Measurements from ENCODE around the gene UTP11. TPM values are rescaled to one million over a fixed set of nuclear protein-coding genes. Genes with fewer than 3 reads are reported as not detected.

UTP11 gene
- total RNA-seq, 1 donor from 2014 or later: 49.2 TPM

GRCh38 chr1:38044221-38045215, 32.0 kb downstream of the UTP11 start:
- no peak for TF ChIP-seq CTCF (conservative IDR thresholded peaks at IDR 0.05; ENCODE audit: low read depth, low read length)

GRCh38 chr1:38045401-38046332, 33.1 kb downstream of the UTP11 start:
- DNase-seq (ENCODE audit: low read depth): no peak
- no peak overlapping the region for H3K4me3 ChIP-seq (ENCODE audit: low read depth, low read length)
- TF ChIP-seq CTCF (conservative IDR thresholded peaks at IDR 0.05; ENCODE audit: low read depth, low read length): no peak

More at GRCh38 chr1:38044221-38045215, 32.0 kb downstream of the UTP11 start:
- peak overlapping the region; percentile 21 for H3K4me3 ChIP-seq (ENCODE audit: low read depth, low read length)
- no peak for DNase-seq (ENCODE audit: low read depth)

- DNase-seq (ENCODE audit: low read depth): no peak
- TF ChIP-seq CTCF (conservative IDR thresholded peaks at IDR 0.05; ENCODE audit: low read depth, low read length): no peak
- H3K4me3 ChIP-seq (ENCODE audit: low read depth, low read length): peak within 1 kb of the TSS; percentile 50
These were observed 33.9 kb downstream of the UTP11 start, which contains the start of gene POU3F1 for GRCh38 chr1:38046333-38046883. Gene POU3F1, minus strand, starts transcription at chr1:38046793. Its CDS starts 50 bp downstream, at chr1:38046743.

- DNase-seq (ENCODE audit: low read depth): no peak
- H3K4me3 ChIP-seq (ENCODE audit: low read depth, low read length): peak overlapping the region; percentile 50
- no peak for TF ChIP-seq CTCF (conservative IDR thresholded peaks at IDR 0.05; ENCODE audit: low read depth, low read length)
These were observed 34.5 kb downstream of the UTP11 start for GRCh38 chr1:38046884-38047602.

GRCh38 chr1:38047603-38048141, 35.1 kb downstream of the UTP11 start:
- H3K4me3 ChIP-seq (ENCODE audit: low read depth, low read length): peak overlapping the region; percentile 50
- DNase-seq (ENCODE audit: low read depth): no peak
- no peak for TF ChIP-seq CTCF (conservative IDR thresholded peaks at IDR 0.05; ENCODE audit: low read depth, low read length)
